Astrocyte of the hippocampus (primary cell): ENCODE measurements around the gene EDC4.

Source experiments
- DNase-seq: peaks from one replicate; pipeline ENCODE4 v3.0.0; 2011; ENCODE audit warnings: low read depth, low spot score

EDC4 gene

GRCh38 chr16:67930191-67930590, 57.3 kb downstream of the EDC4 start:
- no peak for DNase-seq

DNA sequence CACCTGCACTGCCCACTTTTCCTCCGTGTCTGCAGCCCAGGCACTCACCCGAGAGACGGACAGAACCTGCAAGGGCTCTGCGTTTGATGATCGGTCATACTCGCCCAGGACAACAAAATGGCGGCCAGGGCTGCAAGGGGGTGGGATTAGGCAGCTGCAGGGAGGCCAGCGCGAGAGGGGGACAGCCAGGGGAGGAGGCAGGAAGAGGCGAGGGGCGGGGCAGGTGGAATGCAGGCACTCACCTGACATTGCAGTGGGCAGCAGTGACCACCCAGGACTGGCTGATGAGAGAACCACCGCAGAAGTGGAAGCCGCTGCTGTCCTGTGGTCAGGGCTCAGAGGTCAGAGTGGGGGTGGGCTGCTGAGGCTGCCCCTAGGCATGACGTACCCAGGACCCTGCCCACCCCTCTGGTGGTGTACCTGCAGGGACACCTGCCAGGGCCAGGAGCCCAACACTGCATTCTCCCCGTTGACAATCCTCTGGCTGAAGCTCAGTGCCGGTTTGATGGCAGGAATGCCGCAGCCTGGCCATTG, 57.9 kb downstream of the EDC4 start:
- no peak for DNase-seq
